Endothelial cell of umbilical vein (primary cell): ENCODE data around the gene ABCF2. TPM values are rescaled to one million over a fixed set of nuclear protein-coding genes. Genes with fewer than 3 reads are reported as not detected.

ENCODE experiments used
- BruUV-seq: library from RNA; stranded (reverse); fragments of 400-500 nt; replicated peaks from 2 replicates; lab custom pipeline; 2021; lab: Mats Ljungman, UMichigan
- CTCF ChIA-PET: fragments of 300-600, 350-600 bp; sonication (Branson Sonifier 250); formaldehyde crosslinking; loops from one replicate; lab custom pipeline; 2021; ENCODE audit warnings: antibody characterized with exemption, inconsistent platforms; lab: Charles Lee
- POLR2A ChIA-PET: fragments of 300-600, 350-600 bp; sonication (Branson Sonifier 250); formaldehyde crosslinking; loops from one replicate; lab custom pipeline; 2021; ENCODE audit warnings: antibody characterized with exemption, inconsistent platforms; lab: Charles Lee
- DNase-seq: peaks from one replicate; pipeline ENCODE4 v3.0.0-alpha.2; 2011; ENCODE audit warnings: low read depth, low spot score
- FAIRE-seq: peaks from 2 replicates; lab custom pipeline; 2011; peaks lifted over from hg19 to GRCh38; lab: Jason Lieb, UNC
- H2AFZ ChIP-seq: 2 replicates; pipeline ENCODE4 v1.6.0; 2012; ENCODE audit warnings: low read depth, low read length, control low read depth, inconsistent platforms
- H3K27ac ChIP-seq: 2 replicates; pipeline ENCODE4 v1.5.1; 2011; ENCODE audit warnings: low read depth, mild to moderate bottlenecking, control low read depth, low read length, moderate library complexity; ENCODE audit not compliant: insufficient read depth
- H3K27me3 ChIP-seq, 2 experiments: 2 replicates each; pipeline versions ENCODE4 v1.6.0 to v1.6.1; 2011; ENCODE audit warnings: low read length in 2 of 2, mixed read lengths in 1 of 2; ENCODE audit not compliant: control insufficient read depth in 2 of 2, insufficient read depth in 2 of 2
- H3K36me3 ChIP-seq, 2 experiments: 2 replicates in 1 of 2; 3 replicates in 1 of 2; pipeline ENCODE4 v1.5.1; 2011; ENCODE audit warnings: low read length in 2 of 2, mild to moderate bottlenecking in 1 of 2, moderate library complexity in 1 of 2; ENCODE audit not compliant: control insufficient read depth in 2 of 2, insufficient read depth in 2 of 2; ENCODE audit errors: extremely low read depth in 1 of 2
- H3K4me1 ChIP-seq: 3 replicates; pipeline ENCODE4 v1.5.1; 2011; ENCODE audit warnings: mild to moderate bottlenecking, low read length; ENCODE audit not compliant: control insufficient read depth, insufficient read depth; ENCODE audit errors: extremely low read depth
- H3K4me2 ChIP-seq: 2 replicates; pipeline ENCODE4 v1.6.1; 2011; ENCODE audit warnings: low read length, control low read depth, mixed read lengths; ENCODE audit not compliant: insufficient read depth
- H3K4me3 ChIP-seq, 3 experiments: fragments of 200-600 bp in 1 of 3; sonication (generic), shearing (Covaris generic) in 1 of 3; replicated peaks in 1 of 3; 2 replicates each; pipeline ENCODE4 v1.5.1; 2011 to 2016; ENCODE audit warnings: control low read depth in 3 of 3, low read length in 3 of 3, mild to moderate bottlenecking in 2 of 3, inconsistent platforms in 1 of 3, low read depth in 1 of 3, moderate library complexity in 1 of 3; ENCODE audit not compliant: insufficient read depth in 1 of 3
- H3K79me2 ChIP-seq: 2 replicates; pipeline ENCODE4 v1.6.0; 2012; ENCODE audit warnings: low read length, inconsistent platforms; ENCODE audit not compliant: control insufficient read depth, insufficient read depth
- H3K9ac ChIP-seq: replicated peaks from 2 replicates; pipeline ENCODE3; 2011; ENCODE audit warnings: low read length, control low read depth; ENCODE audit not compliant: insufficient read depth; ENCODE audit errors: extremely low read depth
- H3K9me1 ChIP-seq: replicated peaks from 3 replicates; pipeline ENCODE4 v1.6.0; 2011; ENCODE audit warnings: mild to moderate bottlenecking, low read length; ENCODE audit not compliant: control insufficient read depth, insufficient read depth; ENCODE audit errors: extremely low read depth
- H3K9me3 ChIP-seq: replicated peaks from 2 replicates; pipeline ENCODE4 v1.5.1; 2012; ENCODE audit warnings: low read length, inconsistent platforms; ENCODE audit not compliant: control insufficient read depth, insufficient read depth
- H4K20me1 ChIP-seq: replicated peaks from 2 replicates; pipeline ENCODE3; 2011; ENCODE audit warnings: mild to moderate bottlenecking, low read length; ENCODE audit not compliant: control insufficient read depth, insufficient read depth; ENCODE audit errors: extremely low read depth
- EZH2 ChIP-seq: IDR thresholded peaks from 2 replicates; pipeline ENCODE4 v1.6.1; 2012; ENCODE audit warnings: borderline replicate concordance, low read depth, mild to moderate bottlenecking, moderate library complexity, low read length, inconsistent platforms; ENCODE audit not compliant: severe bottlenecking
- FOS ChIP-seq: IDR thresholded peaks from 2 replicates; pipeline ENCODE4 v1.6.1; 2011; ENCODE audit warnings: mild to moderate bottlenecking, low read length, moderate library complexity, borderline replicate concordance; ENCODE audit not compliant: insufficient read depth
- GATA2 ChIP-seq: IDR thresholded peaks from 2 replicates; pipeline ENCODE4 v1.7.0; 2011; ENCODE audit warnings: low read depth, mild to moderate bottlenecking, moderate library complexity, mixed read lengths, low read length; ENCODE audit not compliant: insufficient read length, insufficient read depth
- JUN ChIP-seq: IDR thresholded peaks from 2 replicates; pipeline ENCODE4 v1.6.1; 2011; ENCODE audit warnings: borderline replicate concordance, low read depth; ENCODE audit not compliant: insufficient read length, insufficient read depth
- MYC ChIP-seq: IDR thresholded peaks from one replicate; pipeline ENCODE4 v1.6.1; 2011; ENCODE audit warnings: mild to moderate bottlenecking, low read depth, low read length
- POLR2A ChIP-seq: IDR thresholded peaks from 2 replicates; pipeline ENCODE4 v1.6.1; 2012; ENCODE audit warnings: low read depth, mild to moderate bottlenecking, control low read depth, low read length
- POLR2AphosphoS5 ChIP-seq: IDR thresholded peaks from 2 replicates; pipeline ENCODE4 v1.6.1; 2012; ENCODE audit warnings: low read depth, mild to moderate bottlenecking, control low read depth, low read length, moderate library complexity; ENCODE audit not compliant: insufficient read depth
- dilution Hi-C: fragments of 300-500 bp; cut with MboI; formaldehyde crosslinking; loops from one replicate; pipeline ENCODE4 v1.15.0; 2019; ENCODE audit warnings: low sequenced_read_pairs; ENCODE audit not compliant: extremely low pct_ligation_motif_present
- intact Hi-C: fragments of 100-400 bp; cut with micrococcal nuclease; formaldehyde crosslinking; loops from one replicate; pipeline ENCODE4 v1.10.0; 2022
- polyA plus RNA-seq, 4 experiments: library from polyadenylated mRNA; depleted of rRNA in 3 of 4; stranded (reverse) in 3 of 4; unstranded in 1 of 4; fragments of >200 nt; gene quantifications; 2 replicates each; pipeline versions ENCODE4 v1.2.1 to v1.2.3, GENCODE V29; 2011 to 2012; ENCODE audit warnings: missing spikeins in 1 of 4
- total RNA-seq: library from RNA; stranded (reverse); gene quantifications from 2 replicates; pipeline ENCODE4 v1.2.3, GENCODE V29; 2021
- TF ChIP-seq, protein P1 (sequence below): IDR thresholded peaks from 2 replicates; pipeline ENCODE4 v1.6.1; 2011; ENCODE audit not compliant: insufficient read depth, insufficient read length
- TF ChIP-seq, protein P2 (sequence below), 2 donors: IDR thresholded peaks; 1 replicate in 1 of 2; 2 replicates in 1 of 2; pipeline ENCODE4 v1.5.1; 2011; ENCODE audit warnings: low read length in 2 of 2, mild to moderate bottlenecking in 2 of 2, moderate library complexity in 2 of 2, control low read depth in 1 of 2, inconsistent platforms in 1 of 2, low read depth in 1 of 2; ENCODE audit not compliant: insufficient read depth in 1 of 2; ENCODE audit errors: extremely low read depth in 1 of 2

The ABCF2 gene
- total and polyA plus RNA-seq, 2 donors (not counting 3 experiments of a cell fraction or from before 2014, with no cell fraction given), result 45.3 to 61.6 TPM

DNA sequence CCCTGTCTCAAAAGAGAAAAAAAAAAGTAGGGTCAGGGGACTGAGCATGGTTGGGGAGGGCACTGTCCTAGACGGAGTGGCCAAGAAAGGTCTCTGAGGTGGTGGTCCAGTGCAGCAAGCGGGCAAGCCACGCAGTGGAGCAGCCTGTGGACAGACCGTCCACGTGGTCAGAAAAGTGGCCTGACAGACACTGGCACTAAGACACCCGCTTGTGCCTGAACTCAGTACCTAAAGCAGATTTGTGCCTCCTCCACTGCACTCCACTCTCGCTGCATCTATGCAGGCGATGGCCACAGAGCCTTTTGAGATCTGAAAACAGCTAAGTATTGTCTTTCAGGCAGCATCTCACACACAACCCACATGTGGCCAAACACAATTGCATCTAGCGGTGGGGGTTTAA is 48.8 kb downstream of the ABCF2 start:
- Histone ChIP-seq H3K36me3 (no peaks in the 10 kb centered on the region), H3K4me2 (no peak overlapping the region), H4K20me1 (no peaks in the 10 kb centered on the region), H3K27ac (no peak overlapping the region), H3K9ac (no peak overlapping the region), H3K9me1 (no peaks in the 10 kb centered on the region), H3K79me2 (no peaks in the 10 kb centered on the region), H3K4me1 (no peaks in the 10 kb centered on the region), H3K27me3 (peaks cover 3 to 10% of the 10 kb centered on the region in 2 experiments), H2AFZ (no peak overlapping the region), H3K9me3 (no peaks in the 10 kb centered on the region), H3K4me3 (no peak overlapping the region)
- FAIRE-seq (no peak), DNase-seq (no peak)
- BruUV-seq, result no TSS peak
- intact Hi-C loops, result no loop called here
- dilution Hi-C loops, result no loop called here
- ChIA-PET POLR2A (no interaction called here), CTCF (interaction anchor here (1.4 to 1.6 kb wide), 3 partner anchors 10 to 54 kb away, joined by 3 to 8 read pairs (median 5); partner anchors contain the start of gene GBX1)
- TF ChIP-seq JUN, result no peak
- no peak for TF ChIP-seq POLR2AphosphoS5
- TF ChIP-seq, protein P1, sequence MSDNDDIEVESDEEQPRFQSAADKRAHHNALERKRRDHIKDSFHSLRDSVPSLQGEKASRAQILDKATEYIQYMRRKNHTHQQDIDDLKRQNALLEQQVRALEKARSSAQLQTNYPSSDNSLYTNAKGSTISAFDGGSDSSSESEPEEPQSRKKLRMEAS, result no peak
- no peak for TF ChIP-seq GATA2
- no peak for TF ChIP-seq EZH2
- TF ChIP-seq FOS, result no peak
- no peak for TF ChIP-seq POLR2A
- no peak for TF ChIP-seq MYC
- TF ChIP-seq, protein P2, sequence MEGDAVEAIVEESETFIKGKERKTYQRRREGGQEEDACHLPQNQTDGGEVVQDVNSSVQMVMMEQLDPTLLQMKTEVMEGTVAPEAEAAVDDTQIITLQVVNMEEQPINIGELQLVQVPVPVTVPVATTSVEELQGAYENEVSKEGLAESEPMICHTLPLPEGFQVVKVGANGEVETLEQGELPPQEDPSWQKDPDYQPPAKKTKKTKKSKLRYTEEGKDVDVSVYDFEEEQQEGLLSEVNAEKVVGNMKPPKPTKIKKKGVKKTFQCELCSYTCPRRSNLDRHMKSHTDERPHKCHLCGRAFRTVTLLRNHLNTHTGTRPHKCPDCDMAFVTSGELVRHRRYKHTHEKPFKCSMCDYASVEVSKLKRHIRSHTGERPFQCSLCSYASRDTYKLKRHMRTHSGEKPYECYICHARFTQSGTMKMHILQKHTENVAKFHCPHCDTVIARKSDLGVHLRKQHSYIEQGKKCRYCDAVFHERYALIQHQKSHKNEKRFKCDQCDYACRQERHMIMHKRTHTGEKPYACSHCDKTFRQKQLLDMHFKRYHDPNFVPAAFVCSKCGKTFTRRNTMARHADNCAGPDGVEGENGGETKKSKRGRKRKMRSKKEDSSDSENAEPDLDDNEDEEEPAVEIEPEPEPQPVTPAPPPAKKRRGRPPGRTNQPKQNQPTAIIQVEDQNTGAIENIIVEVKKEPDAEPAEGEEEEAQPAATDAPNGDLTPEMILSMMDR (IDR thresholded peaks at IDR 0.05; ENCODE audit: extremely low read depth in 1 of 2, insufficient read depth in 1 of 2, low read depth in 1 of 2, low read length in 2 of 2), result no peak
